NOMO-1 treated with DMSO at 0.1 percent for 48 hours (cell line): Measurements from ENCODE around the gene LZTS2.

ENCODE experiments used
- DNase-seq: peaks from one replicate; lab custom pipeline; 2025; ENCODE audit not compliant: unreplicated experiment; lab: John Stamatoyannopoulos, UW

Gene LZTS2

DNA sequence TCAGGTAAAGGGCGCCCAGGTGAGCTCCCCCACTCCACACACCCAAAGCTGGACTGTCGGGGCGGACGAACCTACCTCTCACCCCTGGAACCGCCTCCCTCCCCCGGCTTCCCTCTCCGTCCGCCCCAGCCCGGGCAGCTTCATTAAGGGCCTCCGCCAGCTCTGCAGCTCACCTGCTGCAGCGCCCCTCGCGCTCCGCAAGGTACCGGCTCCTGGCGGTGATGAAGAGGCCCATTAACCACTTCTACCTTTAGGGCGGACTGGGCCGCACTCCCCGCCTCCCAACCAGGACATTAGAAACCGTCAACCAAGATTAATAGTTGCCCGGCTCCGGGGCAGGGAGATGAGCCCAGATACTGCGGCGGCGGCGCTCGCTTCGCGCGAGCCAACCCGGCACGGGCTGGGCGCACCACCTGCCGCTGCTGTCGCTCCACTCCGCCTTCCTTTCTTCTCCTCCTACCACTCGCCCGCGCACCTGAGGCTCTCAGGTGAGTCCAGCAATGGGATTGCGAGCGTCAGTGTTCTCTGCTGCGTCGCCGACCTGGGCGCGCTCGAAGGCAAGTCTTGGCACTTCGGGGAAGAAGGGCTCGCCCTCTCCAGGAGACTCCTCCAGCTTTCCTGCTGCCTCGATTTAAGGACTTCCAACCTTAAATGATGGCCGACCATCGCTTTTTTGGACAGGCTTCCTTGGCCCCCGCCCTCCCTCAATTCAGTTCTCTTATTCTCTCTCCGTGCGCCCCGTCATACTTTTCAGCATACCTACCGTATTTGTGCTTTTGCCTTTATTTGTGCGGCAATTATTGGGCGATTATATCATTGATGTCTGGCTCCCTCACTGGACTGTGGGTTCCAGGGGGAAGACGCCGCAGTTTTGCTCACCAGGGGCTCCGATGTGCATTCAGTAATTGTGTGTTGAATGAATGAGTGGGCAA is 48.6 kb downstream of the LZTS2 start:
- DNase-seq, result no peak

DNA sequence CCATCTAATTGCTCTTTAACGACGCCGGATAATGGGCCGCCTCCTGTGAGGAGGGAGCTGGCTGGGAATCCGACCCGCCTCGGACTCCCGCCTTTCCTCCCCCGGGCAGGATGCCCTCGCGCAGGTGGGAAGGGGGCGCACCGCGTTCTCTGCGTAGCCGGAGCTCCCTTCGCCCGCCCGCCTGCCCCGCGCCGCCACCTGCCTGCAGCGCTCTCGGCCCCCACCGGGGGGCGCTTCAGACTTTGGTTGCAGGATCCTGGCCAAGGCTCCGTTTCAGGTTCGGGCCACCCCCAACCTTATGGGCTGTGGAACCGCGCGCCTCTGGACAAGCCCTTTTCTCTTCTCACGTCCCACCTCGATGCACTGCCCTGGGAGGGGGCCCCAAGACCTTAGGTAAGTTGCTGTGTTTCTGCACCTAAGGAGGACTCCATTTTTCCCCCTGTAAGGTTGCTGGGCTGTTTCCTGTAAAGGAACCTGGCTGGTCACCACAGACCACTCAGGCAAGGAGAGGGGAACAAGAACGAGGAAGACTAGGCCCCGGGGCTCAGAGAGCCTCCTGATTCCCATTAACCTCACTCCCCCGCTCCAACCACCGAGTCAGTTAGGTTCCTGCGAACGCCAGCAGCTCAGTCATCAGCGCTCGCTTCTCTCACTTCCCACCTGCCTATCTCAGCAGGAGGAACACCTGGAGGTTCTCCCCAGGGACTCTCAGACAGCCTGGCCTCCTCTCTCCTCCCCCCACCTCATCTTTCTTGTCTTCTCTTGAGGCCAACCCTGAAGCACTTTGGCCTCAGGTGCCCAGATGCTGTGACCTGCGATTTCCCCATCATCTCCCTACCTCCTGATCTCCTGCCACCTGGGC is 50.8 kb downstream of the LZTS2 start:
- DNase-seq, result peak; percentile 35

DNA sequence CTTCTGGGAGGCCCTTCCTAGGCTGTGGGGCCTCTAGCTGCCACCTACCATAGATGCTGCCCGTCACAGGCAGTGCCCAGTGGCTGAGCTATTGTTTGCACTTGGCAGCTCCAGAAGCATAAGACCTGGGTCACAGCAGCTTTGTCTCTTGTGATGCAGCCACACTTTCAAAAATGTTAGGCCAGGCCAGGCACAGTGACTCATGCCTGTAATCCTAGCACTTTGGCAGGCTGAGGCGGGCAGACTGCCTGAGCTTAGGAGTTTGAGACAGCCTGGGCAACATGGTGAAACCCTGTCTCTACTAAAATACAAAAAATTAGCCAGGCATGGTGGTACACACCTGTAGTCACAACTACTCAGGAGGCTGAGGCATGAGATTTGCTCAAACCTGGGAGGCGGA is 52.7 kb downstream of the LZTS2 start:
- no peak for DNase-seq

DNA sequence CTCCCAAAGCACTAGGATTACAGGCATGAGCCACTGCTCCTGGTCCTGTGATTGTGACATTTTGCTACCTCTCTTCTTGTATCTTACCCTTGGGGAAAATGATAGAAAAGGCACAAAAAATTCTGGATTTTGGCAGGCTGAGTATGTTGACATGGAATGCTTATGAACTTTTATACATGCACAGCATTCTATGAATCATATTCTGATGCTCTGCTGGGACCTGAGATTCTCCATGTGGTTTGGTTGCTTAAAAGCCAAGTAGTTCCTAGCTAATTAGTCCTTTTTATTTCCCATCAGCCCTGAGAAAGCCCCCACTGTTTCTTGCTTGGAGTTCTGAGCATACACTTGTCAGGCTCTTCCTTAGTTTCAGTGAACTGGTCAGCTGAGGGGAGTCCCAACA is 53.9 kb downstream of the LZTS2 start:
- DNase-seq, result no peak

DNA sequence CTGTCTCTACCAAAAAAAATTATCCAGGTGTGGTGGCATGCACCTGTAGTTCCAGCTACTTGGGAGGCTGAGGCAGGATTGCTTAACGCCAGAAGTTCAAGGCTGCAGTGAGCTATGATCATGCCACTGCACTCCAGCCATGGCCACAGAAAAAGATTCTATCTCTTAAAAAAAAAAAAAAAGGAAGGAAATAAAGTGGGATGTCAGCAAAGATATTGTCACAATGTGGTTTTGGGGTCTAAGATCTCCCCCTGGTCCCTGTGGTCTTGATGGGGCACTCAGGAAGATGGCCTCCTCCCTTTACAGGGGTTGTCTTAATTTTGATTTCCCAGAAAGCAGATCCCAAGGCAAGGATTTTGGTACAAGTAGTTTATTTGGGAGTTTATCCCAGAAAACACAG is 54.7 kb downstream of the LZTS2 start:
- no peak for DNase-seq

DNA sequence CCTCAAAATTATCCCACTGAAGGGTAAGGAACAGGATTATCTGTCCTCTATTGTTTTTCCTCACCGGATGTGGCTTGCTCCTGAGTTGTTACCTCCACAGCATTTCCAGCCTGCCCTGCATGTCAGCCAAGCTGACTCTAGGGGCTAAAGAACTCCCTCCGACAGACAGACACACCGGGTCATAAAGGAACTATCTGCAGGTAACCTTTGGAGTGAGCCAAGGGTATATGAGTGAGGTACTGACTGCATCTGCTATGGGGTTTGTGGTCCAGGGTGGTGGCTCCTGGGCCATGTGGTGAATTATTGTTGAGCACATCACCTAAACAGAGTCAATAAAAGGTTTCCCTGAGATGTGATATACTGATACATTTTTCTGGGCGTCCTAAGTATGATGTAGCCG is 55.3 kb downstream of the LZTS2 start:
- no peak for DNase-seq

DNA sequence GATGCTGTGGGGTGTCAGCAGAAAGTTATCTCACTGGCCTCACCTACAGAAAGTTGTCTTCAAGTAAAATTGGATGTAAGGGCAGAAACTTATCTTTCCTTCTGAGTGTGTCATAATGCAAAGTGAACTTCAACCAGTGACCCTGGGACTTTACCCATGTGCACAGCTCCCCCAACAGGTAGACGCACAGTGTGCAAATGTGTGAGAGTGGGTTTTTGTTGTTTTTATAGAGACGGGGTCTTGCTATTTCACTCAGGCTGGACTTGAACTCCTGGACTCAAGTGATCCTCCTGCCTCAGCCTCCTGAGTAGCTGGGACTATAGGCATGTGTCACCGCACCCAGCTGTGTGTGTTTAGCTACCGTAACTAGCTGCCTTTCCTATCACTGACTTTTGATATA is 55.8 kb downstream of the LZTS2 start:
- no peak for DNase-seq

DNA sequence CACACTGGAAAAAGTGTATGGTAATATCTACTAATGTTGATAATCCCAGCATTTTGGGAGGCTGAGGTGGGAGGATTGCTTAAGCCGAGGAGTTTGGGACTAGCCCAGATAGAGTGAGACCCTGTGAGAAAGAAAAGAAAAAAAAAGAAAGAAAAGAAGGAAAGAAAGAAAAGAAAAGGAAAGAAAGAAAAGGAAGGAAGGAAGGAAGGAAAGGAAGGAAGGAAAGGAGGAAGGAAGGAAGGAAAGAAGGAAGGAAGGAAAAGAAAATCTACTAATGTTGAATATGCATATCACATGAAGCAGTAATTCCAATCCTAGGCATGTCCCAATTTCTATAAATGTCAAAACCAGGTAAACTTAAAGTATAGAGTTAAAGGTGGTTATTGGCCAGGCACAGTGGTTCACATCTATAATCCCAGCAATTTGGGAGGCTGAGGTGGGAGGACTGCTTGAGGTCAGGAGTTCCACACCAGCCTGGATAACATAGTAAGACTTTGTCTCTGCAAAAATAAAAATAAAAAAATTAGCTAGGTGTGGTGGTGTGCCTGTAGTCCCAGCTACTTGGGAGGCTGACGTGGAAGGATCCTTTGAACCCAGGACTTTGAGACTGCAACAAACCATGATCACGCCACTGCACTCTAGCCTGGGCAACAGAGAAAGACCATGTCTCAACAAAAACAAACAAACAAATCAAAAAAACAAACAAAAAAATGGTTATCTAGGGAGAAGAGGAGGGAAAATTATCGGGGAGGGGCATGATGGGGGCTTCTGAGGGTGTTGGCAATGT is 57.0 kb downstream of the LZTS2 start:
- no peak for DNase-seq
